GM18508 (cell line): ENCODE measurements around the gene SIM2.
"Not testable (repeated sequence)": the region's sequence is repeated elsewhere in the genome, so short reads cannot be mapped to it uniquely, and the experiment has no call there.

Source experiments
- ATAC-seq: cut with Tn5 transposase; IDR thresholded peaks from one replicate; pipeline ENCODE4 v1.9.1; 2021; ENCODE audit warnings: moderate number of reproducible peaks; ENCODE audit not compliant: insufficient read depth, unreplicated experiment

SIM2 gene

GRCh38 chr21:36698981-36699545, at the start of gene SIM2:
SIM2 (plus strand) TSS chr21:36699115; CDS start chr21:36699747, 632 bp downstream.
- no peak for ATAC-seq

- ATAC-seq, result no peak
Measured at GRCh38 chr21:36654324-36654723, 44.6 kb upstream of the SIM2 start.

- no peak for ATAC-seq
Measured at GRCh38 chr21:36654796-36655325, 44.1 kb upstream of the SIM2 start.

- ATAC-seq, result no peak
Measured at GRCh38 chr21:36656138-36656537, 42.8 kb upstream of the SIM2 start.

GRCh38 chr21:36657290-36657689, 41.6 kb upstream of the SIM2 start:
- ATAC-seq, result not testable (repeated sequence)

- no peak for ATAC-seq
Measured at GRCh38 chr21:36657999-36658398, 40.9 kb upstream of the SIM2 start.

GRCh38 chr21:36658926-36659325, 40.0 kb upstream of the SIM2 start:
- no peak for ATAC-seq

GRCh38 chr21:36661511-36662309, 37.2 kb upstream of the SIM2 start:
- ATAC-seq, result no peak

- ATAC-seq, result no peak
Measured at GRCh38 chr21:36663033-36663855, 35.7 kb upstream of the SIM2 start.

- ATAC-seq, result no peak
Measured at GRCh38 chr21:36664662-36664990, 34.3 kb upstream of the SIM2 start.

GRCh38 chr21:36665806-36666205, 33.1 kb upstream of the SIM2 start:
- no peak for ATAC-seq

- no peak for ATAC-seq
Measured at GRCh38 chr21:36668713-36669112, 30.2 kb upstream of the SIM2 start.

- ATAC-seq, result no peak
Measured at GRCh38 chr21:36671836-36672235, 27.1 kb upstream of the SIM2 start.

- ATAC-seq, result not testable (repeated sequence)
Measured at GRCh38 chr21:36672296-36672695, 26.6 kb upstream of the SIM2 start.

GRCh38 chr21:36672737-36673136, 26.2 kb upstream of the SIM2 start:
- no peak for ATAC-seq

GRCh38 chr21:36676039-36676950, 22.6 kb upstream of the SIM2 start:
- ATAC-seq, result no peak

GRCh38 chr21:36677443-36677842, 21.5 kb upstream of the SIM2 start:
- no peak for ATAC-seq

GRCh38 chr21:36678538-36678937, 20.4 kb upstream of the SIM2 start:
- no peak for ATAC-seq

- ATAC-seq, result no peak
Measured at GRCh38 chr21:36681117-36681631, 17.7 kb upstream of the SIM2 start.
